Endothelial cell of umbilical vein (primary cell): Measurements from ENCODE around the gene CACNA2D3.

Experiments used
- CTCF ChIP-seq, 2 donors: IDR thresholded peaks; 1 replicate in 1 of 2; 2 replicates in 1 of 2; pipeline ENCODE4 v1.5.1; 2011; ENCODE audit warnings: low read length in 2 of 2, mild to moderate bottlenecking in 2 of 2, moderate library complexity in 2 of 2, control low read depth in 1 of 2, inconsistent platforms in 1 of 2, low read depth in 1 of 2; ENCODE audit not compliant: insufficient read depth in 1 of 2; ENCODE audit errors: extremely low read depth in 1 of 2
- EZH2 ChIP-seq: IDR thresholded peaks from 2 replicates; pipeline ENCODE4 v1.6.1; 2012; ENCODE audit warnings: borderline replicate concordance, low read depth, mild to moderate bottlenecking, moderate library complexity, low read length, inconsistent platforms; ENCODE audit not compliant: severe bottlenecking
- GATA2 ChIP-seq: IDR thresholded peaks from 2 replicates; pipeline ENCODE4 v1.7.0; 2011; ENCODE audit warnings: low read depth, mild to moderate bottlenecking, moderate library complexity, mixed read lengths, low read length; ENCODE audit not compliant: insufficient read length, insufficient read depth
- JUN ChIP-seq: IDR thresholded peaks from 2 replicates; pipeline ENCODE4 v1.6.1; 2011; ENCODE audit warnings: borderline replicate concordance, low read depth; ENCODE audit not compliant: insufficient read length, insufficient read depth
- POLR2A ChIP-seq: IDR thresholded peaks from 2 replicates; pipeline ENCODE4 v1.6.1; 2012; ENCODE audit warnings: low read depth, mild to moderate bottlenecking, control low read depth, low read length
- POLR2AphosphoS5 ChIP-seq: IDR thresholded peaks from 2 replicates; pipeline ENCODE4 v1.6.1; 2012; ENCODE audit warnings: low read depth, mild to moderate bottlenecking, control low read depth, low read length, moderate library complexity; ENCODE audit not compliant: insufficient read depth

DNA sequence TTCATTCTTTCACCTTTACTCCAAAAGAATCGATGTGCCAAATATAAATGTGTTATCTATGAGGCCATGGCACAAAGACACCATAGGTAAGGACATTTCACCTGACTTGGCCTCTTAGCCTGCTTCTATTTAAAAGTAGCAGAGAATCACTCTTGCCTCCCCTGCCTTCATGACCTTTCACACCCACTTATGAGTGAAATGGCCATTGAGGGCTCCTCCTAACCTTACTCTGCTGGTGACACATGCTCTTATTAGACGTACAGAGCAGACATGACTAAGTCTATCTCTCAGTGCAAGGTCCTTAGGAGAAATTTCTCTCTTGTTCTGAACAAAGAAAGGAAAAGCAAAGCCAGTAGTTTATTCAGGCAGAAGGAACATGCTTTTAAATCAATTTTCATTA lies 654.8 kb downstream of the CACNA2D3 start:
- TF ChIP-seq JUN = no peak
- no peak for TF ChIP-seq POLR2AphosphoS5
- TF ChIP-seq CTCF (IDR thresholded peaks at IDR 0.05; ENCODE audit: extremely low read depth in 1 of 2, insufficient read depth in 1 of 2, low read depth in 1 of 2, low read length in 2 of 2) = no peak
- no peak for TF ChIP-seq POLR2A
- TF ChIP-seq EZH2 = no peak
- no peak for TF ChIP-seq GATA2
